NCI-H2171 (cell line): ENCODE data around the gene GPATCH1.
A peak's percentile ranks its signal among the peaks of the same experiment; 100 is the strongest.
"Not testable (repeated sequence)": the region's sequence is repeated elsewhere in the genome, so short reads cannot be mapped to it uniquely, and the experiment has no call there.

Experiments
- DNase-seq: peaks from one replicate; lab custom pipeline; 2025; lab: John Stamatoyannopoulos, UW

The GPATCH1 gene

DNA sequence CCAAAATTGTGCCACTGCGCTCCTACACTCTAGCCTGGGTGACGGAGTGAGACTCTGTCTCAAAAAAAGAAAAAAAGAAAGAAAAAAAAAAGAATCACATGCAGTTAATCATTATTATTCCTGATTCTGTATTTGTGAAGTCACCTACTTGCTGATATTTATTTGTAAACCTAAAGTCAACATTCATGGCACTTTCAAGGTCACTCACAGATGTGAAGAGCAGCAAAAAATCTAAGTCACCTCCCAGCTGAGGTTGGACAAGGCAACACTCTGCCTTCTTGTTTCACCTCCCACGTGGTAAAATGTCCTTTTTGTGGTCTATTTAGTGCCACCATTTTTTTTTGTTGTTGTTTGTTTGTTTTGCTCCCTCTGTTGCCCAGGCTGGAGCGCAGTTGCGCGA, 77.4 kb downstream of the GPATCH1 start:
- DNase-seq: no peak

DNA sequence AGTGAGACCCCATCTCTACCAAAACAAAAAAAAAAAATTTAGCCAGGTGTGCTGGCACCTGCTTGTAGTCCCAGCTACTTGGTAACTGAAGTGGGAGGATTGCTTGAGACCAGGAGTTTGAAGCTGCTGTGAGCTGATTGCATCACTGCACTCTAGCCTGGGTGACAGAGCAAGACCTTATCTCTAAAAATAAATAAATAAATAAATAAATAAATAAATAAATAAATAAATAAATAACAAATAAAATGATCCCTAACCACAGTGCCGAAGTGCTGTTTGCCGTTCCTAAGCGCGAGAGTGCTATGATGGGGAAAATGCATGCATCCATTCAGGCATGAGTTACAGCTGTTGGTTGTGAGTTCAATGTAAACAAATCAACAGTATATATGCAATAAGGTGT, 78.2 kb downstream of the GPATCH1 start:
- no peak for DNase-seq

DNA sequence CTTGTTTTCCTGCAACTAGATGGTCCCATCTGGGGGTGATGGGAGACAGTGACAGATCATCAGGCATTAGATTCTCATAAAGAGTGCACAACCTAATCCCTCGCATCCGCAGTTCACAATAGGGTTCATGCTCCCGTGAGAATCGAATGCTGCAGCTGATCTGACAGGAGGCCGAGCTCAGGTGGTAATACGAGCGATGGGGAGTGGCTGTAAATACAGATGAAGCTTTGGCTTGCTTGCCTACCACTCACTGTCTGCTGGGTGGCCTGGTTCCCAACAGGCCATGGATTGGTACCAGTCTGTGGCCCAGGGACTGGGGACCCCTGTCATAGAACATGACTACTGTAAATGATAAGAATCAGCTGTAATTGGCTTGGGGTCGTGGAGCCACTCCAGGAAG, 78.9 kb downstream of the GPATCH1 start:
- DNase-seq: no peak

DNA sequence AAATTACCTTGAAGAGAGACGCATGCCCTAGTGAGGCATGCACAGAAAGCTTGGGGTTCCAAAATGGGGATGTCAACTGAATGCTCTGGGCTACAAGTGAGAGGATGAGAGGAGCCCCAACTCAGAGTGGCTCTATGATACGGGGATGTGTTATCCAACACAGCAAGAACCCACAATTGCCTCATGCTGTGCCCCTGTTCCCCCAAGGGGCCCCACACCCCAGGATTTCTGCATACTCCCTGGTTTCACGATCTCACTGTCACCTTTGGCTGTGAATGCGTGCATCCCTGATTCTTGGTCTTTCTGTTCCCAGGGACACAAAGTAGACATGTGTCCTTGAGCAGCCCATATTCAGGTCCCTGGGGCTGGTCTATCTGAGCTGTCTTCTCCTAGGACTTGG, 80.2 kb downstream of the GPATCH1 start:
- DNase-seq: no peak

DNA sequence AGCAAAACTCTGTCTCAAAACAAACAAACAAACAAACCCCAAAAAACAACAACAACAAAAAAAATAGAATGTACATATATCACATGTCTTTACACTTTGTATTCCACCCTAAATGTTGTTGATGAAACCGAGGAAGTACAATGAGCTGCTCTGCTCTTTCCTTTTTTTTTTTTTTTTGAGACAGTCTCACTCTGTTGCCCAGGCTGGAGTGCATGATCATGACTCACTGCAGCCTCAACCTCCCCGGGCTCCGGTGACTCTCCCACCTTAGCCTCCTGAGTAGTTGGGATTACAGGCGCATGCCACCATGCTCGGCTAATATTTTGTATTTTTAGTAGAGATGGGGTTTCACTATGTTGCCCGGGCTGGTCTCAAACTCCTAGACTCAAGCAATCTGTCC, 82.5 kb downstream of the GPATCH1 start:
- DNase-seq: no peak

DNA sequence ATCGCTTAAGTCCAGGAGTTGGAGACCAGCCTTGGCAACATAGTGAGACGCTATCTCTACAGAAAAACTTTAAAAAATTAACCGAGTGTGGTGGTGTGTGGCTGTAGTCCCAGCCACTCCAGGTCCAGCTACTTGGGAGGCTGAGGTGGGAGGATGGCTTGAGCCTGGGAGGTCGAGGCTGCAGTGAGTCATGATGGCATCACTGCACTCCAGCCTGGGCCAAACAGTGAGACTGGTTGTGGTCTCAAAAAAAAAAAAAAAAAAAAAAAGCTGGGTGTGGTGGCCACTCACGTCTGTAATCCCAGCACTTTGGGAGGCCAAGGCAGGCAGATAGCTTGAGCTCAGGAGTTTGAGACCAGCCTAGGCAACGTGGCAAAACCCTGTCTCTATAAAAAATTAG, 85.1 kb downstream of the GPATCH1 start:
- DNase-seq: not testable (repeated sequence)

DNA sequence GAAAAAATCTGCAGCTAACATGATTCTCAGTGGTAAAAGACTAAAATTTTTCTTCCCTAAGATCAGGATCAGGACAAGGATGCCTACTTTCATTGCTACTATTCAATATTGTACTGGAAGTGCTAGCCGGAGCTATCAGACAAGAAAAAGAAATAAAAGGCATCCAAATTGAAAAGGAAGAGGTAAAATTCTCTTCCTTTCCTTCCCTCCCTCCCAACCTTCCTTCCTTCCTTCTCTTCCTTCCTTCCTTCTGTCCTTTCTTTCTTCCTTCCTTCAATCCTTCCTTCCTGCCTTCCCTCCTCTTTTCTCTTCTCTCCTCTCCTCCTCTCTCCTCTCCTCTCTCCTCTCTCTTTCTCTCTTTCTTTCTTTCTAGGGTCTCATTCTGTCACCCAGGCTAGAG, 86.5 kb downstream of the GPATCH1 start:
- no peak for DNase-seq

DNA sequence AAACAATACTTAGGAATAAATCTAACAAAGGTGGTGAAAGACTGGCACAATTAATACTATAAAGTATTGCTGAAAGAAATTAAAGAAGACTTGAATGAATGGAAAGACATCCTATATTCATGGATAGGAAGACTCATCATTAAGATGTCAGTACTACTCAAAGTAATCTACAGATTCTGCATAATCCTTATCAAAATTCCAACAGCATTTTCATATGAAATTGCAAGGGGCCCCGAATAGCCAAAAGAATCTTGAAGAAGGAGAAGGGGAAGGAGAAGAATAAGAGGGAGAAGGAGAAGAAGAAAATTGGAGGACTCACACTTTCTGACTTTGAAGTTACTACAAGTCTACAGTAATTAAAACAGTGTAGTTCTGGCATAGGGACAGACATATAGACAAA, 87.5 kb downstream of the GPATCH1 start:
- DNase-seq: no peak

DNA sequence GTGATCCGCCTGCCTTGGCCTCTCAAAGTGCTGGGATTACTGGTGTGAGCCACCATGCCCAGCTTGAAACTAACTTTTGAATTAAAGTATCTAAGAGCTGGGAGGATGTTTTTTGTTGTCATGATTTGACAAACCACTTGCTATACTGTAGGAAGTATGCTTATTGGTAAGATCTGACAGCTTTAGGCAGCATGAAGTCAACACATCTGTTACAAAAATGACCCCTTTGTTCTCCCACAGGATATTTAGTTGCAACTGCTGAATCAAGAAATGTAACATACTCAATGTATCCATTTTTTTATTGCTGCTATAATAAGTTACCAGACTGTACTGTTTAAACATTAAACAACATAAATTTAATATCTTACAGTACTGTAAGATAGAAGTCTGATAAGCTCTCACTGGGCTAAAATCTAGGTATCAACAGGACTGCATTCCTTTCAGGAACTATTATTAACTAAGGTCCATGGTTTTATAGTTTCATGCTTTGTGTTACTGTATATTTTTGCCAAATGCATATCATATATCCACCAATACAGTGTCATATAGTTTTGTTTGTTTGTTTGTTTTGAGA, 90.3 kb downstream of the GPATCH1 start:
- no peak for DNase-seq

DNA sequence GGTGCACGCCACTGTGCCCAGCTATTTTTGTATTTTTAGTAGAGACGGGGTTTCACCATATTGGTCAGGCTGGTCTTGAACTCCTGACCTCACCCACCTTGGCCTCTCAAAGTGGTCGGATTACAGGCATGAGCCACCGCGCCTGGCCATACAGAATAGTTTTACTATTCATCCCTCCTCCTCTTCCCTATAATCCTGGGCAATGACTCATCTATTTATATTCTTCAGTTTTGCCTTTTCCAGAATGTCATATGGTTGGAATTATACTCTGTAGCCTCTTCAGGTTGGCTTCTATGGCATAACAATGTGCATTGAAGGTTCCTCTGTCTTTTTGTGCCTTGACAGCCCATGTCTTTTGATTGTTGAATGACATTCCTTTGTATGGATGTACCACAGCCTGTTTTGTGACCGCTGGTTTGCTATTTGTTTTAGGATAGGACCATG, 91.0 kb downstream of the GPATCH1 start:
- no peak for DNase-seq

DNA sequence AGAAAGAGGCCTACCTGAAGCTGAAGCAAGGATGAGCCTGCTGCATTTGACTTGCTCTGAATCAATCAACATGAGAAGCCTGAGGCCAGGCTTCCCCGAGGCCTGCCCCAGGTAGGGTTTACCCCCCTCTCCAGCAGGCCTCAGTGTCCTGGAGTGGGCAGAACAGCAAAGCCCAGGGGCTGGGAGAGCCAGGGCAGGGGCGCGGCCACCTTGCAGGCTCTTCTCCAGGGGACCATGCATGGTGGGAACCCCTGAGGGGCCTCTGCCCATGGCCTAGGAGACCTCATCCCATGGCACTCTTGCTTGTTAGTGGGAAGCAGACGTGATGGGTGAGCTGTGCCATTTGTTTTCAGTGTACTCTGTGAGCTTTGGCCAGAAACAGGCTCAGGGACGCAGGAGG, 93.2 kb downstream of the GPATCH1 start:
- DNase-seq: no peak

DNA sequence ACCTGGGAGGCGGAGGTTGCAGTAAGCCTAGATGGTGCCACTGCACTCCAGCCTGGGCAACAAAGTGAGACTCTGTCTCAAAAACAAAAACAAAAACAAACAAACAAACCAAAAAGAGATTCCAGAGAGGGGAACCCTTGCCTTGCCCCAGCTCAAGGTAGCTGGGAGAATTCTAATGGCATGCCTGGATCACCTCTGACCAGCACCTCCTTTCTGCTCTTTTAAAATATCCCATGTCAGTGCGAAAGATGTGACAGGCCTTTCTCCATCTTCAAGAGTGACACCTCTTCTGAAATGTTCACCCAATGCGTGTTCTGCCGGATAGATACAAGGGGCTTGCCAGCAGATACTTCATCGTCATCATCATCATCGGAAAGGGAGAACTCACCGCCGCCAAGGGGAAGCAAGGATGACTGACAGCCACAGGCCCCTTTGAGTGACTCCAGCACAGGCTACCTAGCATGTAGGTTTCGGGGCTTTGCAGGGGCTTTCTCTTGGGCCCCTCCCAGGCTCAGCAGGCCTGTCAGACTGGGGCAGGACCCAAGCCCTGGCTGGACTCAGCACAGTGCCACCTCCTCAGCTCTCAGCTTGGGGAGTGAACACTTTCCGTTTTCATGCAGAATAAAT, 94.3 kb downstream of the GPATCH1 start:
- no peak for DNase-seq

DNA sequence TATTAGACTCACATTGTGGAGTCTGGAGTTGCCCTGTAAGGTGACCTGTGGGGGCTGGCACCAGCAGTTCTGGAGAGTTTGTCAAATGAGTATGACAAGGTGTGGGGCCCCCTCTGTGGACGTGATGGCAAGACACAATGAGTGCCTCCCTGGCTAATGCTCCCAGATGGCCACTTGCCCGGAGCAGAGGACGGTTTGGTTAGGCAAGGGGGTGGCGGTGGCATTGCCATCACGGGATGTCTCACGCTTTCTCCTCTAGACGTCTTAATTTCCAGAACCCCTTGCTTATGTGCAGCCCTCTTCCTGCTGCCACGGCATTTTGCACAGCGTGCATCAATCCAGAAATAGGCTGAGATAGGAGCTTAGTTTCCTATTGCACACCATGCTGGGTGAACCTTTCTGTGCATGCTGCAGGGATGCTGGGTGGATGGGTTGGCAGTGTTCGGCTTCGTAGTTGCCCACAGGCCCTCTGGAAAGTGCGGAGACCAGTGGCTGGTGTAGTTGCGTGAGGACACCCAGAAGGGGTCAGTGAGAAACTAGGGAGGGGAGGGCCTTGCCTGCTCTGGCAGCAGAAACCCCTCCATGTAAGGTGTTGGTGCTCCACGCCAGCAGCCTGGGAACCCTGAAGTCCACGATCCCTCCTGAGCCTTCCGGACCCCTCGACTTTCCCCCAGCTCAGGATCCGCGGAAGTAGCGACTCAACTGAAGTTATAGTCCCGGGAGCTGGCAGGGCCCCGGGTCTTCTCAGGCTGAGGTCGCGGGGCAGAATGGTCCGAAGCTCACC, 95.1 kb downstream of the GPATCH1 start:
- no peak for DNase-seq

DNA sequence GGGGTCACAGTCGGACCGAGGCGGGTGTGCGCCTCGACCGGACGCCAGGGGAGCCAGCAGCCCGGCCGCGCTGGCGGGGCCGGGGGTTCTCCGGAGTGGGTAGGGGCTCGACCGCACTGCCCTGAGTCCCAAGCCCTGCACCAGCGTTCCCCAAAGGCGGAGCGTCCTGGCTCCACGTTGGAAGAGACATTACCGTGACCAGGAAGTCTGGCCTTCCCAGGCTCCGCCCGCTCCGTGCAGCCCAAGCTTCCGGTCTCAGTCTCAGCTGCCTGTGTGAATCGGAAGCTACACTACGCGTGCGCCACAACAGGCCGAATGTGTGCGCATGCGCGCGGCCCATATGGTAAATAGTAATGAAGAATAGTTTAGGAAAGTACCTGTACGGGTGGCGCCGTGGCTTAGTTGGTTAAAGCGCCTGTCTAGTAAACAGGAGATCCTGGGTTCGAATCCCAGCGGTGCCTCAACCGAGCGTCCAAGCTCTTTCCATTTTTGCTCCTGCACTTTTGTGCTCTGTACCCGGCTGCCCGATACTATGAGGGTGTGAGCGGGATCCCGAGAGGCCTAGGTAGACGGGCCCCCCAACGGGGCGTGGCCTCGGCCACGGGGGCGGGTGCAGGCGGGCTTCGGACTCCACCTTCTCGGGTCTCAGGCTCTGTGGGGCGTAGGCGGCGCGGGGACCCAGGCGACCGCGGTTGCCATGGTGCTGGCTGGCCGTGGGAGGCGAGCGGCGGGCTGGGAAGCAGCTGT, 95.9 kb downstream of the GPATCH1 start:
- peak; percentile 95 for DNase-seq

DNA sequence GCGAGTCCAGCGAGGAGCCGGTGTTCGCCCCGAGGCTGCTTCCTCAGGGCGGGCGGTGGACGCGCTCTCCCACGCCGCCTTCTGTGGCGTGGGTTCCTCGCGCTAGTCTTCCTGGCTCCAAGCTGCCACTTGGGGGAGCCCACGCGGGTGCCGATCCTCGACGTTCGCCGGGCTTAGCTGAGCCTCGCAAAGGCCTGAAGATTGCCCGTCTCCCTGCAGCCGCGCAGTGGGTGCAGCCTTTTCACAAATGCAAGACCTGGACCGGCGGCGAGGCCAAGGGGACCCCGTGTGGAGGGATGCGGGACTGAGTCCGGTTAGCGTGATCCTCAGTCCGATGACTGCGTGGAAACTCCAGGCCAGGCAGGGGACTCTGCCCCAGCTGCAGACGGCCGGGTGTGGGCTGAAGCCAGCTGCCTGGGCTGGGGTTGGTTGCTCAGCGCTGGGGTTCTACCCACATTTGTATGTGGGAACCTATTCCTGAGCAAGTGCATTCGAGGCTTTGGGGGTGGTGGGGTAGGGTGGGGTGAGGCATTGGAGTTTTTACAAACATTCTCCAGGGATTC, 96.5 kb downstream of the GPATCH1 start:
- no peak for DNase-seq
